ENCODE data around the gene MOXD1.
"Not testable (repeated sequence)": the region's sequence is repeated elsewhere in the genome, so short reads cannot be mapped to it uniquely, and the experiment has no call there.

The MOXD1 gene

GRCh38 chr6:132351986-132352385 lies 49.3 kb downstream of the MOXD1 start:
- not testable (repeated sequence) for DNase-seq

GRCh38 chr6:132348231-132348630 lies 53.0 kb downstream of the MOXD1 start:
- no peak for DNase-seq

- DNase-seq: no peak
Measured at GRCh38 chr6:132344811-132345210, 56.5 kb downstream of the MOXD1 start.

- no peak for DNase-seq
Measured at GRCh38 chr6:132341646-132342045, 59.6 kb downstream of the MOXD1 start.

GRCh38 chr6:132334521-132334885 lies 66.8 kb downstream of the MOXD1 start:
- no peak for DNase-seq

- DNase-seq: no peak
Measured at GRCh38 chr6:132333639-132334520, 67.4 kb downstream of the MOXD1 start.

GRCh38 chr6:132330759-132331158 lies 70.5 kb downstream of the MOXD1 start:
- no peak for DNase-seq

GRCh38 chr6:132322398-132322797 lies 78.9 kb downstream of the MOXD1 start:
- DNase-seq: no peak

GRCh38 chr6:132320007-132320406 lies 81.3 kb downstream of the MOXD1 start:
- DNase-seq: no peak

- DNase-seq: no peak
Measured at GRCh38 chr6:132316970-132317369, 84.3 kb downstream of the MOXD1 start.

- no peak for DNase-seq
Measured at GRCh38 chr6:132314432-132314831, 86.8 kb downstream of the MOXD1 start.

- DNase-seq: no peak
Measured at GRCh38 chr6:132310921-132311320, 90.4 kb downstream of the MOXD1 start.

GRCh38 chr6:132310151-132310550 lies 91.1 kb downstream of the MOXD1 start:
- not testable (repeated sequence) for DNase-seq

- DNase-seq: no peak
Measured at GRCh38 chr6:132304891-132305305, 96.4 kb downstream of the MOXD1 start.

GRCh38 chr6:132300323-132300949 lies 100.8 kb downstream of the MOXD1 start:
- DNase-seq: peak; percentile 35

GRCh38 chr6:132298344-132298949 lies 102.8 kb downstream of the MOXD1 start:
- DNase-seq: peak; percentile 48

- DNase-seq: no peak
Measured at GRCh38 chr6:132289756-132290155, 111.5 kb downstream of the MOXD1 start.

GRCh38 chr6:132287101-132287500 lies 114.2 kb downstream of the MOXD1 start:
- no peak for DNase-seq

- DNase-seq: no peak
Measured at GRCh38 chr6:132286298-132287019, 114.8 kb downstream of the MOXD1 start.

GRCh38 chr6:132285004-132285780 lies 116.1 kb downstream of the MOXD1 start:
- no peak for DNase-seq

- no peak for DNase-seq
Measured at GRCh38 chr6:132282696-132283095, 118.6 kb downstream of the MOXD1 start.

GRCh38 chr6:132280436-132280835 lies 120.8 kb downstream of the MOXD1 start:
- DNase-seq: no peak

Measured in activated CD4-positive, alpha-beta T cell treated with anti-CD3 and anti-CD28 coated beads for 48 hours (primary cell).